NCI-H2171 (cell line): ENCODE data around the gene IL1A.
"Not testable (repeated sequence)": the region's sequence is repeated elsewhere in the genome, so short reads cannot be mapped to it uniquely, and the experiment has no call there.

Source experiments
- DNase-seq: peaks from one replicate; lab custom pipeline; 2025; lab: John Stamatoyannopoulos, UW

The IL1A gene, protein sequence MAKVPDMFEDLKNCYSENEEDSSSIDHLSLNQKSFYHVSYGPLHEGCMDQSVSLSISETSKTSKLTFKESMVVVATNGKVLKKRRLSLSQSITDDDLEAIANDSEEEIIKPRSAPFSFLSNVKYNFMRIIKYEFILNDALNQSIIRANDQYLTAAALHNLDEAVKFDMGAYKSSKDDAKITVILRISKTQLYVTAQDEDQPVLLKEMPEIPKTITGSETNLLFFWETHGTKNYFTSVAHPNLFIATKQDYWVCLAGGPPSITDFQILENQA

DNA sequence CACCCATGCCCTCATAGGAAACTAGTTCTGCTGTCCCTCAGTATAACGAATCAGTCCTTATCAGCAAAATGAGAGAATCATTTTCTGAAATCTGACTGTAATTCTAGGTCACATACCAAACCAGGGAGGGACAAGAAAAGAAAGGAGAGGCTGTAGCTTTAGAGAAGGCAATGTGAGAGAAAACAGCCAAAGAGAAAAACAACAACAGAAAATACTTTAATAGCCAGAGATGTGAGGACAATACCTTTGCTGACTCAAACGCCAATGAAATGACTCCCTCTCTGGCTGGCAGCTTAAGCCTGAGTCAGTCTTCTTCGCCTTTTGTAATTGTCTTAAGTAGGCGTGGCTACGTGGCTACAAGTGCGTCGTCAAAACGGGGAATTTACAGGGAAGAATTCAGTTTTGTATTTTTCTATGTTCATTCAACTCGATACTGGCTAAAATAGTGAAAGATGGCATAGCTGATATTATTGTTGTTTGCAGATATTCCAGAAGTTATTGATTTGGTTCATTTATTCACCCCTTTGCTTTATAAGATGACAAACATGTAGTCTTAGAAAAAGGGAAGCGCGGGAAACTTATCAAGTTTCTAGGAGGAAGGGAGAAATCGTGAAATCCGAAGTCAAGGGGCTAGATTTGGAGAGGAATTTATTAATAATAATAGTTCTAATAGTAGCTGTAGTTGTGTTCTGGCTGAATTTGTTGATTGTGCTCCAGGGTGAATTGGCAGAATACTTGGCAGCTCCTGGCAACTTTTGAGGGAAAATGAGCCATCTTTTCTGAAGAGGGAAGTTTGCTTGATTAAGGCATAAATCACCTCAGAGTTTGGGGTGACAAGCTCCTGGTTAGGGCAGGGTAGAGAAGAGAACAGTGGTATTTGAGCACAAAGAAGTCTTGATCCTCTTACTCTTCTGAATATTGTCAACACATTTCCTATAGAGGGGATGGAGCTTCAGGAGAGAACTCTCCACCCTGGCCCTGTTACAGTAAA lies at the start of gene IL1A:
Gene IL1A, minus strand, starts transcription at position 295 of the 991 bp plus-strand sequence. CDS start 723 bp downstream, outside the sequence.
- no peak for DNase-seq

DNA sequence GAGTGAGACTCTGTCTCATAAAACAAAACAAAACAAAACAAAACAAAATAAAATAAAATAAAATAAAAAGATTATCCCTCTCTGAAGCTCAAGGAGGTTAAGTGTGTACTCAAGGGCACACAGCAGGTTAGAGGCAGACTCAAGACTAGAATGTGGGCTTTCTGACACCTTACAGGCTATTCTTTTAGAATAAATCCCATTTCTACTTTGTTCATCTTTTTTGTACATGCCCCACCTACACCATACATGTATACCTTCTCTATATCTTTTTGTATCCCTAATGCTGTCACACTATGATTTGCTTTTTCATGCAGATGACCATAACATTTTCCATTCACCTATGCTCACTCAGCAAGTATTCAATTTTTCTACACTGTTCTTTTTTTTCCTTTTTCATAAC lies 49.7 kb upstream of the IL1A start:
- no peak for DNase-seq

DNA sequence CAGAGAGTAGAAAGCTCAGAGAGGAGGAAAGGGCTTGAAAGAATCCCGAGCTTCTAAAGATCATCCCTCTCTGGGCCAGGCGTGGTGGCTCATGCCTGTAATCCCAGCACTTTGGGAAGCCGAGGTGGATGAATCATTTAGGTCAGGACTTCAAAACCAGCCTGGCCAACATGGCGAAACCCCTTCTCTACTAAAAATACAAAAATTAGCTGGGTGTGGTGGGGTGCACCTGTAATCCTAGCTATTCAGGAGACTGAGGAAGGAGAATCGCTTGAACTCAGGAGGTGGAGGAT lies 49.3 kb upstream of the IL1A start:
- not testable (repeated sequence) for DNase-seq

DNA sequence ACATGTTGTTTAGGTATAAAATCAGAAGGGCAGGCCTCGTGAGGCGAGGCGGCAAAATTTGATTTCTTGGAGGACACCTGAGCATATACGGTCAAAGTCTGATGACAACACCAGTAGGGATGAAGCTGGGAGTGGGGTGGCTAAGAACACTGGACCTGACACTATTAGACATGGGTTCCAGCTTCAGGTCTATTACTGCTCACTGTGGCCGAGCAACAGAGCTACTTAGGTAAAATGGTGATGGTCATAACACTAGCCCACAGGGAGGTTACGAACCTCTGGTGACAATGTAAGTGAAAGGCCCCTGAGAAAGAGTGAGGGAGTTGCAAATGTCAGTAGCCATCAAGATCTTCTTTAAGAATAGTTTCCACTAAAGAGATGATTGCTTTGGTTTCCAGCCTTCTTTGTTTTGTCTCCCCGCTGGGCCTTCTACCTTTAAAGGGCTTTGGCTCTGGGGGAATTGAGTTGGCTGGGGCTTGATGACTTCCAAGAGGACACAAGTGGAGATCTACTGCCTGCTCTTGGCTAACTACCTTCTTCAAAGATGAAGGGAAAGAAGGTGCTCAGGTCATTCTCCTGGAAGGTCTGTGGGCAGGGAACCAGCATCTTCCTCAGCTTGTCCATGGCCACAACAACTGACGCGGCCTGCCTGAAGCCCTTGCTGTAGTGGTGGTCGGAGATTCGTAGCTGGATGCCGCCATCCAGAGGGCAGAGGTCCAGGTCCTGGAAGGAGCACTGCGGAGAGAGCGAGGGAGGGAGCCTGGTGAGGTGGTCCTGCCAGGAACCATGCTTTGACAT lies 48.7 kb upstream of the IL1A start:
- no peak for DNase-seq

DNA sequence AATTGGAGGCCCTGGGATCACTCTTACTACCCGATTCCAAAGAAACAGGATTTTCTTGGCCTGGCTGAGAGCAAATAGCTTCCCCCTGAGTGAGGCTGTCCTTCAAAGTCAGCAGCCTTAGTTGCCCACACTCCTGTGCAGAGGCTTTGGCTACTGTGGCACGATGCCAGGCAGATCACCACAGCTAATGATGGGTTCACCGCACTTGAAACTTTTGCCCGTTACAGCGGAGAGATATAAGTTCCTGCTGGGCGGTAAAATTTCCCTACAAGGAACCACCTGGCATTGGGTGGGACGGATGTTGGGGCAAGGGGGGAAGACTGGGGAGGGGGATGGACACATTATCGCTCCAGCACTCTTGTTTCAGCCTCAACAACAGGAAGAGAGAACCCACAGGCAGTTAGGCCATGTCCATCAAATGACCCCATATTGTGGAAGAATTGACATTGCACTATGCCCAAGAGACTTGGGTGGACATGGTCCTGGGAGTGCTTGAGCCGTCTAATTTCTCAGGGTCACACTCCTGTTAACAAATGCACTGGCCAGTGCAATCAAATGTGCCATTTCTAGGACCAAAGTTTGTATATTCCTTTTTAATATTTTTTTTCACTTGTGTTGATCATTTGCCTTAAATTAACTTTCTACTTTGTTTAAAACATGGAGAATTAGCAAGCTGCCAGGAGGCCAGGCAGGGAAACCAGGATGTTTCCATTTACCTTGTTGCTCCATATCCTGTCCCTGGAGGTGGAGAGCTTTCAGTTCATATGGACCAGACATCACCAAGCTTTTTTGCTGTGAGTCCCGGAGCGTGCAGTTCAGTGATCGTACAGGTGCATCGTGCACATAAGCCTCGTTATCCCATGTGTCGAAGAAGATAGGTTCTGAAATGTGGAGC lies 47.9 kb upstream of the IL1A start:
- DNase-seq, result no peak

DNA sequence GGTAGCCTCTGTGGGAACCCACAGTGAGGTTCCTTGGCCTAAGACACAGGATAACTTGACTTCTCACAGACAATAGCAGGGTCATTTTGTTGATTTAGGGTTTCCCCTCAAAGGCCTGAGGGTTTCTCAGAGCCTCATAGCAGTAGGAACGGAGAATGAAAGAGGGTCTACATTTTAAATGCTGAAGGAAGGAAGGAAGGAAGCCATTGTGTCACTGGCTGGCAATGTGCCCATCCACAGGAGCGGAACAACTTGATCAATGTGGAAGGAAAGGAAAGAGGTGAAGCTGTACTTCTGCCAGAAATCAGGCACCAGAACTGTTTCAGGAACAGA lies 47.2 kb upstream of the IL1A start:
- DNase-seq, result no peak

DNA sequence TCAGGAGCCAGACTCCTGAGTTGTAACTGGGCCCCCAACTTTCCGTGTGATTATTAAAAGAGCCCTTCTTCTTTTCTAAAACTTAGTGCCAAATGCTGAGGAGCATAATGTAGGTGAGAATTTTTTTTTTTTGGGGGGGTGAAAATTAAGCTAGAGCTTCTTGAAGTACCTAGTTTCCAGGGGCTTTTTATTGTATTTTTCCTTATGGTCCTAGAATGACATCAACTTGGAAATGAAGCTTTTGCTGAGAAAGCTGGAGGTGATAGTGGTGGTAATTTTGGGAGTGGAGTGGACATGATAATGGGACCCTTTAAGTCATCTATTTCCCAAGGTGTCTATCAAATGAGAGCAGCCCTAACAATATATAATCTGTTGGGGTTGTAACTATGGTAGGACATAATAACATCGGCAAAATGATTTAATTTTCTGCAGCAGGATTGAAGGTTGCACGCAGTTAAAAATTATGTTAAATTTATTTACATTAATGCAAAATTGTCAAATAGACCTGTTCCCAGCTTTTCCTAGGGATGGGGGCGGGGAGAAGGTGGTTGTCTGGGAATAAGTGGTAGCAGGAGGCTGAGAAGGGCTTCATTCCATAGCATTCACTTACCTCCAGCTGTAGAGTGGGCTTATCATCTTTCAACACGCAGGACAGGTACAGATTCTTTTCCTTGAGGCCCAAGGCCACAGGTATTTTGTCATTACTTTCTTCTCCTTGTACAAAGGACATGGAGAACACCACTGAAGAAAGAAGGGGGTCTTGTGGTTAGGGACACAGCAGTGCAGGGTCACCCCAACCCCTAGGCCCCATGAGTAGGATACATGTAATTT lies 46.6 kb upstream of the IL1A start:
- DNase-seq, result no peak

DNA sequence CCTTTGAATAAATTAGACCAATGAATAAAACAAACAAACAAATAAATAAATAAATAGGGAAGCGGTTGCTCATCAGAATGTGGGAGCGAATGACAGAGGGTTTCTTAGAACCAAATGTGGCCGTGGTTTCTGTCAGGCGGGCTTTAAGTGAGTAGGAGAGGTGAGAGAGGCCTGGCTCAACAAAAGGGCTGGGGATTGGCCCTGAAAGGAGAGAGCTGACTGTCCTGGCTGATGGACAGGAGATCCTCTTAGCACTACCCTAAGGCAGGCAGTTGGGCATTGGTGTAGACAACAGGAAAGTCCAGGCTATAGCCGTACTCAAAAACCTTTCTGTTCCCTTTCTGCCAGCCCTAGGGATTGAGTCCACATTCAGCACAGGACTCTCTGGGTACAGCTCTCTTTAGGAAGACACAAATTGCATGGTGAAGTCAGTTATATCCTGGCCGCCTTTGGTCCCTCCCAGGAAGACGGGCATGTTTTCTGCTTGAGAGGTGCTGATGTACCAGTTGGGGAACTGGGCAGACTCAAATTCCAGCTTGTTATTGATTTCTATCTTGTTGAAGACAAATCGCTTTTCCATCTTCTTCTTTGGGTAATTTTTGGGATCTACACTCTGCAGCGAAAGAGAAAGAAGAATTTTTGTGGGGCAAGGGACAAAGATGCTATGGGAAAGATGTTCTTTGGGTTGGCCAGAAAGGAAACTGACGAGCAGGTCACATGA lies 45.8 kb upstream of the IL1A start:
- no peak for DNase-seq

DNA sequence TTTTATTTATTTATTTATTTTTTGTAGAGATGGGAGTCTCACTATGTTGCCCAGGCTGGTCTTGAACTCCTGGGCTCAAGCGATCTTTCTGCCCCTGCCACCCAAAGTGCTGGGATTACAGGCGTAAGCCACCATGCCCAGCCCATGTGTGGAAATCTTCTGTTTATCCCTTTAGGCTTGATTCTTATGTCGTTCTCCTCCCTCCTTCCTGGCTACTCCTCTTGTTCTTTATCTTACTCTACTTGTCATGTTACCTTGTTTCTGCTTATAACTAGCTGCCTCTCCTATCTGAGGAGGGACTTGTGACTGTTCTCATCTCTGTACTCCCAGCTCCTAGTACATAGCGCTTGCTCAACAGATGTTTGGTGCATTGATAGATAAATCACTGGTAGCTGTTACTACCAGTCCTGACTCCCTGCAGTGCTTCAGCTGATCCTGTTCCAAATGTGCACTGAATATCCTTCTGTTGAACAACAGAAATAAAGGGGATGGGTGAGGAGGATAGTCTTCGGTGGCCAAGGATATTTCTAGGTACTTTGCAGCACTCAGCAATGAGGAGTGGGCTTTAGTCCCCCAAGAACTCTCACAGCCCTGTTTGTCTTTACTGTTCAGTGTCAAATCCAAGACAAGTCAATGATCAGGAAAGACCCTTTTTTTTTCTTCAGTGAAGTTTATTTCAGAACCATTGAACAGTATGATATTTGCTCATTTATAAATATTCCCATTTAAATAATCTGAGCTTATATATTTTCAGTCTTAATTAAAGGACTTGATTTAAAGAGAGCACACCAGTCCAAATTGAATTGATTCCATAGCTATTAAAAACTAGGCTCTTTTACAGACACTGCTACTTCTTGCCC lies 45.0 kb upstream of the IL1A start:
- no peak for DNase-seq

DNA sequence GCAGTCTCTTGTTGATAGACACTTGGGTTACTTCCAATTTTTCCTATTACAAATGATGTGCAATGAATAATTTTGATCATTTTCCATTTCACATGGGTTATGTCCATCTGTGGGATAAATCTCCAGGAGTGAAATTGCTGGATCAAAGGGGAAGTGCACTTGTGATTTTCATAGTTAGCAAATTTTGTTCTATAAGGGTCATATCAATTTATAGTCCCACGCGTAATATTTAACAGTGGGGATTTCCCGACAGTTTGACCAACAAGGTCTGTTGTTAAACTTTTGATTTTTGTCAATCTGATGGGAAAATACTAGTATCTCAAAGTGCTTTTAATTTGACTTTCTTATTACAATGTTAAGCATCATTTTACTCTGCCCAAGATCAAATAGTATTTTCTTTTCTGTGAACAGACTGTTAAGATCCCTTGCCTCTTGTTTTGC lies 44.0 kb upstream of the IL1A start:
- DNase-seq, result no peak

DNA sequence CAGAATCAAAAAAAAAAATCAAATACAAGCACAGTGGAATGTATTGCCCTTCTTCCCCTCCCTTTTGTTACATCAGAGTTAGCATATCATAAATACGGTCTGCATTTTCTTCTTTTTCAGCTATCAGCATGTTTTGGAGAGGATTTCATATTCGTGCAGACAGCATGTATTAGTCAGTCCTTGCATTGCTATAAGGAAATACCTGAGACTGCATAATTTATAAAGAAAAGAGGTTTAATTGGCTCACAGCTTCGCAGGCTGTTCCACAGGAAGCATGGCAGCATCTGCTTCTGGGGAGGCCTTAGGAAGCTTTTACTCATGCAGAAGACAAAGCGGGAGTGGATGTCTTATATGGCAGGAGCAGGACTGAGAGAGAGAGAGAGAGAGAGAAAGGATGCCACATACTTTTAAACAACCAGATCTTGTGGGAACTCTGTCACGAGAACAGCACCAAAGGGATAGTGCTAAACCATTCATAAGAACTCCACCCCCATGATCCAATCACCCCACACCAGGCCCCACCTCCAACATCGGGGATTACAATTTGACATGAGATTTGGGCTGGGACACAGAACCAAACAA lies 43.4 kb upstream of the IL1A start:
- DNase-seq, result no peak

DNA sequence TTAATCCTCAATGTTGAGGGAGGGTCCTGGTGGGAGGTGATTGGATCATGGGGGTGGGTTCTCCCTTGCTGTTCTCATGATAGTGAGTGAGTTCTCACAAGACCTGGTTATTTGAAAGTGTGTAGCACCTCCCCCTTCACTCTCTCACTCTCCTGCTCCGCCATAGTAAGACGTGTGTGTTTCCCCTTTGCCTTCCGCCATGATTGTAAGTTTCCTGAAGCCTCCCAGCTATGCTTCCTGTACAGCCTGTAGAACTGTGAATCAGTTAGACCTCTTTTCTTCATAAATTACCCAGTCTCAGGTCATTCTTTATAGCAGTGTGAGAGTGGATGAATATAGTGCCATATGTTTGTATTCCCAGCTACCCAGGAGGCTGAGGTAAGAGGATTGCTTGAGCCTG lies 42.7 kb upstream of the IL1A start:
- no peak for DNase-seq

DNA sequence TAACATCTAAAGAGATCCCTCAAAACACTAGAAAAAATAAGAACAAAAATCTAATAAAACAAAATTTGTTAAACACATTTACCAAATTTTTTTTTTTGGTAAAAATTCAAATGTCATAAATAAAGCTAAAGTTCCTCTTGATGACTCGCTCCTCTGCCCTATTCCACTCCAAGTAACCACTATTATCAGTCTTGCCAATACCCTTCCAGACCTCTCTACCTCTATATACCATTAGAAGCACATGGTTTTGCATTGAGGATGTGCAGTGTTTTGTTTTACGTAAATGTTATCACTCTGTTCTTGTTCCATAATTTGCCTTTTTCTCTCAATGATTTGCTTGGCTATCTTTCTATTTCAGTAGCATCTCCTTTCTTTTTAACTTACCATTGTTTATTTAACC lies 41.4 kb upstream of the IL1A start:
- DNase-seq, result no peak

DNA sequence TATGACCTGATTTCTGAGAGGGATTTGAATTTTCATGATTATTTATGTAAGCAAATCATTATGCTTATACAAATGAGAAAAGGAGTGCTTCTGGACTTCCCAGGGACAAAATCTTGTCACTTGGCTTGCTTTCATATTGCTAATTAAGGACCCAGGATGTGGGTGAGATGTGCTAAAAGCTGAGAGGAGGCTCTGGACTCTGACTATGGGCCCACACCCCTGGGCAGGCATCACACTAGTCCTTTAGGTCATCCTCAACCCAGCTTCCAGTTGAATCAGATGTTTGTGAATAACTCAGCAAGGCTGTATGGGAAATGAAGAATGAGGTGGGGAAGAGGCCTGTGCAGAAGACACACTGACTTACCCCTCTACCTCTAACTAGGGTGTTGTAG lies 40.4 kb upstream of the IL1A start:
- no peak for DNase-seq

DNA sequence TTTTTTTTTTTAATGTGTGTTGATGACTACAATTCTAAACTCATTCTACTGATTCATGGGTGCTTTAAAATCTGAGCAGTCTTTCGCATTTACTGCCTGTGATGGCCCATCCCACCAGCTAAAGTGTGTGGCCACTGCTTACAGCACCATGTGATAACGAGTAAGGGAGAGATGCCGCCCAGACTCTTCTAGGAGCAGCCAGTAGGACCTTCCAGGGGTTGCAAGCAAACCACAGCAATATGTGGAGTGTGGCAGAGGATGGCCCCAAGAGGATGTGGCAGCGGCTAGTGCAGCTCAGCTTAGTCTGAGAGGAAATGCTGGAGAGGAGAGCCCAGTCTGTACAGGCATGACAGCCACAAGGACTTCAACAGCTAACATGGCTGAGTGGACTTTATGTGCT lies 37.4 kb upstream of the IL1A start:
- DNase-seq, result no peak

DNA sequence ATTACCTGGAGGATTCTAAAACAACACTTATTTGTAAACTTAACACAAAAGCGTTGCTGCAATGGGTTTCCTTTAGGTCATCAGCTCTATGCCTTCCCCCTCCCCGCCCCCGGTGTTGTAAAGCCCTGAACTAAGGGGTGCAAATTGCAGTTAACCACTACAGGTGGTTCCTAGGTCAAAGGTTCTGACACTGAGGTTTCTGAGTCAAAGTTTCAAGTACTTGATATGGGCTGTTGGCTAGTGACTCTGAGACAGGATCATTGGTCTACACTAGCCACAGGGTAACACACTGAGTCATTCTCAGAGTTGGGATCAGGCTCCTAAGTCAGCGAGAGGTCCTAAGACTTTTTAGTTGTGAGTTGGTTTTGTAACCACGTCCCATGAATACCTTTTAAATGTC lies 36.8 kb upstream of the IL1A start:
- DNase-seq, result no peak

DNA sequence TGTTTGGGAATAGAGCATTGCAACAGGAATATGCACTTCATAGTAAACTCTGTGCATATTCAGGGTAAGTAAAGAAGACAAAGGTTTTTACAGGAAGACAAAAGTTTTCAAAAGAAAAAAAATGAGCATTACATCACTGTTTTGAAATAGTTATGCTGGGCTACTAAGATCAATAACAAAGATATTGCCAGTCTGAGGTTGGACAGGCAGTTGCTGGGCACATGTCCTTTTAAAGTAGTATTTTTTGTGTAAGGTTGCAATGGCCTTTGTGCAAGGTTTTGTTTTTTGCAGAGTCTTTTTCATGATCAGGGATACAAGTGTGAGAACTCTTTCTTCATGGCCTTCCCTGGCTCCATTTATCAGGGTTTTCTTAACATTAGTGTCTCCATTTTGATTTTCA lies 36.0 kb upstream of the IL1A start:
- no peak for DNase-seq

DNA sequence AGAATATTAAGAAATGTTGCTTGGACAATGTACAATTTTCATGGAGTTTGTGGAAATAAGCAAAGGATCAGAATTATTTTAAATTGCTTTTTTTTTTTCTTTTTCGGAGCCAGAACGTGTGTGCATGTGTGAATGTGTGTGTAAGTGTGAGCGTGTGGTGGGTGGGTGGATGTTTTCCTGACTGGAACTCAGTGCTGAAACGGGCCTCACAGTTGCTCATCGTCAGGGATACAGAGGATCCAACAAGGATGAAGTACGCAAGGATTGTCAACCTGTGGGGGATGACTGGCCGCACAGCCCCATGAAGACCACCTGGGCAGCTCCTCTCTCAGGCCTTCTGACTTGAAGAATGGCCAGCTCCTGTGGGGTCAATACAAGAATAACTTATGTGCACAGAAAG lies 34.8 kb upstream of the IL1A start:
- DNase-seq, result no peak
